Testis (tissue), 3 donors: ENCODE measurements around the gene ARHGAP27. TPM values are rescaled to one million over a fixed set of nuclear protein-coding genes. Genes with fewer than 3 reads are reported as not detected.
A peak's percentile ranks its signal among the peaks of the same experiment; 100 is the strongest.

Source experiments
- DNase-seq: peaks from one replicate; pipeline ENCODE4 v3.0.0-alpha.2; 2019
- H3K27ac ChIP-seq, 2 donors: fragments of 200-600 bp; sonication (generic); one replicate each; pipeline ENCODE4 v1.5.1; 2019
- H3K27me3 ChIP-seq: fragments of 200-600 bp; sonication (generic); one replicate; pipeline ENCODE4 v1.5.1; 2019
- H3K36me3 ChIP-seq: fragments of 200-600 bp; sonication (generic); one replicate; pipeline ENCODE4 v1.5.1; 2017; ENCODE audit warnings: low read depth; ENCODE audit errors: missing control alignments
- H3K4me1 ChIP-seq: fragments of 200-600 bp; sonication (generic); one replicate; pipeline ENCODE4 v1.5.1; 2019
- H3K4me3 ChIP-seq, 2 donors: fragments of 200-600 bp; sonication (generic); one replicate each; pipeline ENCODE4 v1.5.1; 2017 to 2019
- H3K9me3 ChIP-seq: fragments of 200-600 bp; sonication (generic); one replicate; pipeline ENCODE4 v1.5.1; 2017
- POLR2A ChIP-seq: fragments of 450-650 bp; IDR thresholded peaks from one replicate; pipeline ENCODE4 v1.6.1; 2017; ENCODE audit warnings: antibody characterized with exemption, mild to moderate bottlenecking, moderate library complexity
- WGBS, 2 donors: methylation state at CpG; one replicate each; pipeline ENCODE4 v1.1.5; 2018; 5-methylcytosine and 5-hydroxymethylcytosine counted together
- intact Hi-C: fragments of 100-400 bp; cut with DNase I; formaldehyde crosslinking; loops from one replicate; pipeline ENCODE4 v1.15.1; 2023; ENCODE audit warnings: low total_unique reads
- polyA plus RNA-seq: library from polyadenylated mRNA; stranded (reverse); fragments of 350-450 nt; fragmentation: Illumina TruSeq; extraction: RNeasy Lipid Tissue Mini Kit (QIAGEN cat#74804); gene quantifications from one replicate; pipeline ENCODE4 v1.2.3, GENCODE V29; 2014; ENCODE audit warnings: low read depth, low replicate concordance; ENCODE audit not compliant: insufficient read depth
- total RNA-seq, 2 donors: library from RNA; depleted of rRNA; stranded (reverse); fragments of >200 nt; gene quantifications; one replicate each; pipeline ENCODE4 v1.2.3, GENCODE V29; 2016
- TF ChIP-seq, protein P1 (sequence below), 3 experiments: fragments of 450-650 bp in 2 of 3; fragments of 200-600 bp in 1 of 3; sonication (generic) in 1 of 3; IDR thresholded peaks; one replicate each; pipeline ENCODE4 v1.5.1; 2016 to 2019; ENCODE audit warnings: antibody characterized with exemption in 3 of 3, mild to moderate bottlenecking in 2 of 3, moderate library complexity in 1 of 3

Gene ARHGAP27
- total and polyA plus RNA-seq, 3 donors from 2014 or later, result 17.7 to 22.8 (median 21.4) TPM

DNA sequence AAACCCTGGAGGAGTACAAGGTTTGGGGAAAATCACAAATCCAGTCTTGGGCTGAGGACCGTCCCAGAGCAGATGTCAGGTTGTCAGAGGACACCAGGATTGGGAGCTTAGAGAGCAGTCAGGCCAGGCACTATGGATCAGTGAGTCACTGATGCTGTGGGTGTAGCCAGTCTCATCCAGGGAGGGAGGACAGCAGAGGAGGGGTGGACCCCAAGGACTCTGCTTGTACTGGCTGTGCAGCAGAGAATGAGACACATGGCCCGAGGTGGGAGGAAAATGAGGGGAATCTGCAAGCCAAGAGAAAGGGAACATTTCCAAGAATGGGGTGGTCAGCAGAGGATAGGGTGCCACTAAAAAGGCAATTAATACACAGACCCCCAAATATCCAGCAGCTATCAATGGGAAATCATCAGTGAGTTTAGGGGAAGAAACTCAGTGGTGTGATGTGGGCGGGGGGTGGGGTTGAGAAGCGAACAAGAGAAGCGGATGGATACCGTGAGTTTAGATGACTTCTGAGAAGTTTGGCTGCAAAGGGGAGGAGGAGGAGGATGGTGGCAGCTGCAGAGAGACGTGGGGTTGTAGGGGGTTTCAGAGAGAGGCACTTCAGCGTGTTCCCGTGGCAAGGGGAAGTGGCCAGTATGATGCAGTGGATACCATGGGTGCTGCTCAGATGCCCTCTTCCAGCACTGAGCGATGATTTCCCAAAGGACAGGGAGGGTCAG lies 43.9 kb downstream of the ARHGAP27 start:
- intact Hi-C loops, result loop anchor here (10.0 kb wide), 1 partner anchor 154 kb away; no protein-coding TSS in a partner anchor
- TF ChIP-seq, protein P1, sequence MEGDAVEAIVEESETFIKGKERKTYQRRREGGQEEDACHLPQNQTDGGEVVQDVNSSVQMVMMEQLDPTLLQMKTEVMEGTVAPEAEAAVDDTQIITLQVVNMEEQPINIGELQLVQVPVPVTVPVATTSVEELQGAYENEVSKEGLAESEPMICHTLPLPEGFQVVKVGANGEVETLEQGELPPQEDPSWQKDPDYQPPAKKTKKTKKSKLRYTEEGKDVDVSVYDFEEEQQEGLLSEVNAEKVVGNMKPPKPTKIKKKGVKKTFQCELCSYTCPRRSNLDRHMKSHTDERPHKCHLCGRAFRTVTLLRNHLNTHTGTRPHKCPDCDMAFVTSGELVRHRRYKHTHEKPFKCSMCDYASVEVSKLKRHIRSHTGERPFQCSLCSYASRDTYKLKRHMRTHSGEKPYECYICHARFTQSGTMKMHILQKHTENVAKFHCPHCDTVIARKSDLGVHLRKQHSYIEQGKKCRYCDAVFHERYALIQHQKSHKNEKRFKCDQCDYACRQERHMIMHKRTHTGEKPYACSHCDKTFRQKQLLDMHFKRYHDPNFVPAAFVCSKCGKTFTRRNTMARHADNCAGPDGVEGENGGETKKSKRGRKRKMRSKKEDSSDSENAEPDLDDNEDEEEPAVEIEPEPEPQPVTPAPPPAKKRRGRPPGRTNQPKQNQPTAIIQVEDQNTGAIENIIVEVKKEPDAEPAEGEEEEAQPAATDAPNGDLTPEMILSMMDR (IDR thresholded peaks at IDR 0.05), result no peak
- no peak for TF ChIP-seq POLR2A
- Histone ChIP-seq H3K9me3 (no peaks in the 10 kb centered on the region), H3K4me3 (no peak overlapping the region), H3K36me3 (no peaks in the 10 kb centered on the region), H3K4me1 (no peaks in the 10 kb centered on the region), H3K27me3 (no peaks in the 10 kb centered on the region), H3K27ac (no peak overlapping the region)
- 68 to 76% methylated on average over 10 of the region's 10 CpGs for WGBS, 2 donors
- DNase-seq, result no peak

DNA sequence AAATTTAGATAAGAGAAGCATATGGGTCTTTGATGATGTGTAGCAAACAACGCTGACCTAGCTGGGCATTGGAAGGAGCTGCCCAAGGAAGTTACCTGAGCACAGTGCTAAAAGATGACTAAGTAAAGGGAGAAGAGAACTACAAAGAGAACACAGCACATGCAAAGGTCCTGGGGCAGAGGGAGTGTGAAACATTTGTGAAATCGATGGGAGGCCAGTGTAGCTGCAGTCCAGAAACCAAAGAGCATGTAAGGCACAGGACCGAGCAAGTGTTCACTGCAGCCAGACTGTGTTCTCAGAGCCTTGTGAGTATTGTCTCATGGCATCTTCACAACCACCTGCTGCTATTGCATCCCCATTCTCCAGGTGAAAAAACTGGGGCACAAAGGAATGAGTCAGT lies 44.9 kb downstream of the ARHGAP27 start:
- intact Hi-C loops, result loop anchor here (10.0 kb wide), 1 partner anchor 153 kb away; no protein-coding TSS in a partner anchor

DNA sequence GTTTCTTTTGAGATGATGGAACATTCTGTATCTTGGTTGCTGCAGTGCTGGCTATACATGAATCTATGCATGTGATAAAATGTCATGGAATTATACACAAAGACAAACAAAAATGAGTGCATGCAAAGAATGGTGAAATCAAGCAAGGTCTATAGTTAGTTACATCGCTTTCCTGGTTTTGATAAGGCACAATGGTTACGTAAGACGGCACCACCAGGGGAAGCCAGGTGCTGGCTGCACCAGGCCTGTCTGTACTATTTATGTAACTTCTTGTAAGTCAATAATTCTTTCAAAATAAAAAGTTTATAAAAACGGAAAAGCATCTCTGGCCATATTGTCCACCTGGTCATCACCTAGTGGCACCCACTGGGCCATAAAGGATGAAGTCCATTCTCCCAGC lies 46.5 kb downstream of the ARHGAP27 start:
- Histone ChIP-seq H3K27ac (no peak overlapping the region), H3K9me3 (no peaks in the 10 kb centered on the region), H3K4me1 (no peaks in the 10 kb centered on the region), H3K27me3 (no peaks in the 10 kb centered on the region), H3K36me3 (no peaks in the 10 kb centered on the region), H3K4me3 (no peak overlapping the region)
- intact Hi-C loops, result loop anchor here (10.0 kb wide), 1 partner anchor 151 kb away; no protein-coding TSS in a partner anchor
- WGBS, 2 donors, result 71 to 84% methylated on average over 4 of the region's 4 CpGs
- no peak for DNase-seq
- TF ChIP-seq, protein P1 (IDR thresholded peaks at IDR 0.05), result no peak
- no peak for TF ChIP-seq POLR2A

More for the DNA sequence above, 44.9 kb downstream of the ARHGAP27 start:
- H3K4me1 ChIP-seq, result no peaks in the 10 kb centered on the region
- DNase-seq, result no peak
- H3K36me3 ChIP-seq, result no peaks in the 10 kb centered on the region
- no peaks in the 10 kb centered on the region for H3K27me3 ChIP-seq
- TF ChIP-seq, protein P1 (IDR thresholded peaks at IDR 0.05), result no peak
- TF ChIP-seq POLR2A, result no peak
- 86 to 87% methylated on average over 3 of the region's 3 CpGs for WGBS, 2 donors
- no peaks in the 10 kb centered on the region for H3K9me3 ChIP-seq
- no peak overlapping the region for H3K27ac ChIP-seq
- no peak overlapping the region for H3K4me3 ChIP-seq

DNA sequence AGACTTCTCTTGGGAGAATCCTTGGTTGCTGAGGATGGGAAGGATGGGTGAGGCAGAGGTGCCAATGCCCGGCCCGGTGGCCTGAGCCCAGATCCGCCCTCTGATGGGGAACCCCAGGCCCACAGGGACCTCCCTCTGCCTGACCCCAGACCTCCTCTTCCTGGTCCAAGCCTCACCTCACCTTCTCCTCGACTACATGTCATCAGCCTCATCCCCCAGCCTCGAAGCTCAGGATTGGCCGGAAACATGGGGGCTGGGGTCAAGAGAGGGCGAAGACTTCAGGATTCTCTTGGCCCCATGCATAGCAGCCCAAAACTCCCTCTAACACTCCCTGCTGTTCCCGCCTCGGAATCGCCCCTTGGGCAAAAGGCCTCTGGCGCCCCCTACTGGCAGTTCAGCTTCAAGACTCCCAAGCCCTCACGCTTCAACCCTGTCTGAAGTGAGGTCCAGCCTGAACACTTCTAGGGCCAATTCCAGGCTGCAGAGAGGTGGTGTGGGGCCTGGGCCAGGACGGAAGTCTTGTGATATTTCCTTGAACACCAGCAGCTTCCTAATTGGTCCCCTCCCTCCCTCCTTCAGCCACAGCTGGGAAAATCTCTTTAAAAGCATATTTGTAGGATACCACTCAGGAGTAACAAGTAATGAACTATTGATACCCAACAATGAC lies 47.2 kb downstream of the ARHGAP27 start:
- no peaks in the 10 kb centered on the region for H3K36me3 ChIP-seq
- DNase-seq, result peak; percentile 89
- H3K27me3 ChIP-seq, result no peaks in the 10 kb centered on the region
- intact Hi-C loops, result loop anchor here (10.0 kb wide), 1 partner anchor 151 kb away; no protein-coding TSS in a partner anchor
- H3K27ac ChIP-seq, result no peak overlapping the region
- H3K4me3 ChIP-seq, result no peak overlapping the region
- TF ChIP-seq, protein P1 (IDR thresholded peaks at IDR 0.05), result peak; percentile 96 to 98 (median 96)
- no peak for TF ChIP-seq POLR2A
- WGBS, 2 donors, result 3 to 6% methylated on average over 12 to 13 of the region's 13 CpGs
- no peaks in the 10 kb centered on the region for H3K4me1 ChIP-seq
- no peaks in the 10 kb centered on the region for H3K9me3 ChIP-seq
